NCI-H82 treated with DMSO at 0.1 percent for 48 hours (cell line): ENCODE measurements around the gene FOXA2.

ENCODE experiments used
- DNase-seq: peaks from one replicate; lab custom pipeline; 2025; ENCODE audit not compliant: unreplicated experiment; lab: John Stamatoyannopoulos, UW

The FOXA2 gene

GRCh38 chr20:22542427-22542826 is 41.9 kb downstream of the FOXA2 start:
- no peak for DNase-seq

DNA sequence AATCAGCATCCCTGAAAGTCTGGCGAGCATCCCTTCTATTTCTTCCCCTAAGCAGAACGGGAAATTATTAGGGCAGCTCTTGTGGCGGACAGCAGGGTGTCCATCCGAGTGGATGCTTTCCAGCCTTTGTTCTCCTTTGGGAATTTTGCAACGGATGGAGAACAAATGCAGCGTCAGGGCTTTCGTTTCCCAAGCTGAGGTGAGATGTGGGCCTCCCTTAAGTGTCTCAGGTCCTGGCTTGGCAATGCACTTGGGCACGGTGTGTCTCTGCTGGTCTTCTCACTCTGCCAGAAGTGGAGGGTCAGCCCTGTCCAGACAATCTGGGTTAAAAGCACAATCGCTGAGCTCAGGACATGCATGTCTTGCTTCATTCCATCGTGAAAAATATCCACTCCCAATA is 43.5 kb downstream of the FOXA2 start:
- DNase-seq, result no peak

GRCh38 chr20:22536956-22537756 is 47.2 kb downstream of the FOXA2 start:
- DNase-seq, result peak; percentile 77

GRCh38 chr20:22536141-22536828 is 48.1 kb downstream of the FOXA2 start:
- DNase-seq, result no peak

- DNase-seq, result no peak
These were observed 48.9 kb downstream of the FOXA2 start for GRCh38 chr20:22535483-22535882.

GRCh38 chr20:22533823-22534751 is 50.3 kb downstream of the FOXA2 start:
- no peak for DNase-seq

- DNase-seq, result no peak
These were observed 51.8 kb downstream of the FOXA2 start for GRCh38 chr20:22532598-22532997.

DNA sequence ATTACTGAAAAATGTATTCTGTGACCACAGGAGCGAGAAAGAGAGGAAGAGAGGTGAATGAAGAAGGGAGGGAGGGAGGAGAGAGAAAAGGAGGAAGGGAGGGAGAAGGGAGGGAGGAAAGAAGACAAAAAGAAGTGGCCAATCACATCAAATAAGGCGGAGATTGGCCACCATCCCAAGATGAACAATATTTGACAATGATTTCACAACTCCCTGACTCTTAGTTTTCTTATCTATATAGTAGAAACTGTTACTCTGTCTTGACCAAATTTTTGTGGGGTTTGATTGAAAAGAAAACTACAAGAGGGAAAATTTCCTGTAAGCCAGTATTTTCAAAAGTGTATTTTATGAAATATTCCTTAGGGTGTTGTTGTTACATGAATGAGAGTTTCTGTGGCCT is 52.6 kb downstream of the FOXA2 start:
- DNase-seq, result no peak

DNA sequence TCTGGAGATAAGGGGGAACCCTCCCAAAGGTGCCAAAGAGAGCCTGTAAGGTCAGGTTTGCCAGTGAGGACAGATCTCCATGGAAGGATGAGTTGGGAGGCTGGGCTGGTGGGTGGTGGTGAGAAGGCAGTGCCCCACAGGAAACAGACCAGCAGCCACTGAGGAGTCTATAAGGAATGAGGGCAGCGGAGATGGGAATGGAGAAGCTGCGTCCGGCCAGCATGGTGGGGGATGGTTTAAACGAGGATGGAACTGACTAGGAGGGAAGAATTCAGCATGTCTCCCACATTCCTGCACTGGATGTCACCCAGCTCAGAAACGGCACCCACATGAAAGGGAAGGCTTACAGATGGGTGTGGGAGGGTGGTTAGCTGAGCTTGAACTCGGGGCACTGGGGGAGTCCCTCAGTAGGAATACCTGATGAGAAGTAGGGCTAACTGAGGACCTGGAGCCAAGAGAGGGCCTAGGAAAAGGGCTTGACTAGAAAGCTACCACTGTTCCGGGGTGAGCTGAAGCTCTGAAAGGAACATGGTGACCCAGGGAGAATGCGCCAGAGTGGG is 53.2 kb downstream of the FOXA2 start:
- DNase-seq, result no peak
